ENCODE measurements around the gene YOD1.
"Not testable (repeated sequence)": the region's sequence is repeated elsewhere in the genome, so short reads cannot be mapped to it uniquely, and the experiment has no call there.

Gene YOD1

DNA sequence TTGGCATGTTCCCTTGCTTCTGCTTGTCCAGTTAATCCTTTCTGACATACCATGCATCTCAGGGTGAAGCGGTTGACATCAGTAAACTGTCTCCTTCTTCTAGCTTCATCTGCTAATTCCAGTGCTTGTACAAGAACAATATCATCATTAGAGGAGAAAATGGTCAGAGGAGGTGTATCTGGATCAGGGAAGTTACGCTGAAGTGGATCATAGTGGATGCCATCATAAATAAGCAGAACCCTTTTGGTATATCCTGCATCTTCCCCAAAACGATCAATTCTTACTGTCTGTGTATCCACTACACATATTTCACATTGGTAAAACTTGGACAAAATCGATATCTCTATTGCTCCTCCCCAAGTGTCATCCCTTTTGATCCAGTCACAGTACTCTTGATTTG is 2.0 kb downstream of the YOD1 start:
- H3K4me3 ChIP-seq (ENCODE audit: low read depth, low read length) = peak overlapping the region; percentile 93; the same call in 1 of the 2 replicates
- H3K79me2 ChIP-seq (ENCODE audit: control insufficient read depth, insufficient read depth, low read length, unreplicated experiment) = peaks cover 52% of the 10 kb centered on the region
- H3K4me1 ChIP-seq (ENCODE audit: control insufficient read depth, insufficient read depth, low read length, unreplicated experiment) = peaks cover 46% of the 10 kb centered on the region
- no peak overlapping the region for H2AFZ ChIP-seq (ENCODE audit: low read length, unreplicated experiment)
- no peaks in the 10 kb centered on the region for H3K27me3 ChIP-seq (ENCODE audit: insufficient read depth, low read length)
- H3K36me3 ChIP-seq (ENCODE audit: insufficient read depth, low read length) = peaks cover 39% of the 10 kb centered on the region
- H3K27ac ChIP-seq (ENCODE audit: low read depth, low read length) = no peak overlapping the region

GRCh38 chr1:207048041-207048440 is 3.0 kb downstream of the YOD1 start:
- Histone ChIP-seq H3K27me3 (ENCODE audit: insufficient read depth, low read length) (no peaks in the 10 kb centered on the region), H3K4me1 (ENCODE audit: control insufficient read depth, insufficient read depth, low read length, unreplicated experiment) (peaks cover 46% of the 10 kb centered on the region), H3K27ac (ENCODE audit: low read depth, low read length) (no peak overlapping the region), H3K79me2 (ENCODE audit: control insufficient read depth, insufficient read depth, low read length, unreplicated experiment) (peaks cover 52% of the 10 kb centered on the region), H3K4me3 (ENCODE audit: low read depth, low read length) (no peak overlapping the region), H3K36me3 (ENCODE audit: insufficient read depth, low read length) (peaks cover 40% of the 10 kb centered on the region), H2AFZ (ENCODE audit: low read length, unreplicated experiment) (no peak overlapping the region)

DNA sequence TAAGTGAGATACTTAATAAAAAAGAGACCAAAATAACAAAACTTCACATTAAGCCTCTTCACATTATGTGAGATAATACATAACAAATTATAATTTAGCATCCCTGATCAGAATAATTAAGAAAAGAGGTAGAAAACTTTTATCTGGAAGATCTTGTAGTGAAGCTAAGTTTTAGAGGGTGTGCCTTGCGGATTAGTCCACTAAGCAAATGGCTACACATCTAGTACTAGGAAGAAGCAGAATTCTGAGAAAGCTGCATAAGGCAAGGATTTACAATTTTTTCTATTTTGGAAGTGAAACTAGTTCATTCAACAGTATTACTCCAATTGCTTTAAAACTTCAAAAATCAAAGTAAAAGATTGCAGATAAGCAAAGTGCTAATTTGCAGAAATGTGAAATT is 3.5 kb downstream of the YOD1 start:
- Histone ChIP-seq H3K79me2 (ENCODE audit: control insufficient read depth, insufficient read depth, low read length, unreplicated experiment) (peaks cover 52% of the 10 kb centered on the region), H3K36me3 (ENCODE audit: insufficient read depth, low read length) (peaks cover 40% of the 10 kb centered on the region), H3K4me1 (ENCODE audit: control insufficient read depth, insufficient read depth, low read length, unreplicated experiment) (peaks cover 46% of the 10 kb centered on the region), H3K4me3 (ENCODE audit: low read depth, low read length) (no peak overlapping the region), H3K27me3 (ENCODE audit: insufficient read depth, low read length) (no peaks in the 10 kb centered on the region), H3K27ac (ENCODE audit: low read depth, low read length) (no peak overlapping the region), H2AFZ (ENCODE audit: low read length, unreplicated experiment) (no peak overlapping the region)

DNA sequence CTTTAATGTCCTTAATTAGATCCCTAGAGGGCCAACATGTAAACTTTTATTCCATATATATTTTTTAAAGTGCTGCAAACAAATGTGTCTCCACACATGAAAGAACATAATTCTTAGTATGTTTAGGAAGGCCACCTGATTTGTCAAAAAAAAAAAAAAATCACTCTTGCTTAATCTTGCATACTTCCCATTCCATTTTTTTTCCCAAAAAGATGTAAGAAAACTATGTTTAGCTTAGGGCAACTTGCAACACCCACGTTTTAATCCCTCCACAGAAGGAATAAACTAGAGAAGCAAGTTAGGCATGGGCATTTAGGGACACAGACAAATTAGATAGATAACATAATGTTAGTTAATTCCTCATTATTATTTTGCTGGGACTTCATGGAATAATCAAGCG is 5.6 kb downstream of the YOD1 start:
- no peak overlapping the region for H3K4me3 ChIP-seq (ENCODE audit: low read depth, low read length)
- no peaks in the 10 kb centered on the region for H3K27me3 ChIP-seq (ENCODE audit: insufficient read depth, low read length)
- peaks cover 40% of the 10 kb centered on the region for H3K36me3 ChIP-seq (ENCODE audit: insufficient read depth, low read length)
- peaks cover 49% of the 10 kb centered on the region for H3K79me2 ChIP-seq (ENCODE audit: control insufficient read depth, insufficient read depth, low read length, unreplicated experiment)
- H3K27ac ChIP-seq (ENCODE audit: low read depth, low read length) = no peak overlapping the region
- H2AFZ ChIP-seq (ENCODE audit: low read length, unreplicated experiment) = no peak overlapping the region
- H3K4me1 ChIP-seq (ENCODE audit: control insufficient read depth, insufficient read depth, low read length, unreplicated experiment) = peaks cover 35% of the 10 kb centered on the region

GRCh38 chr1:207041397-207041796 is 9.6 kb downstream of the YOD1 start:
- not testable (repeated sequence) for H3K4me1 ChIP-seq (ENCODE audit: control insufficient read depth, insufficient read depth, low read length, unreplicated experiment); H3K79me2 ChIP-seq (ENCODE audit: control insufficient read depth, insufficient read depth, low read length, unreplicated experiment); H3K4me3 ChIP-seq (ENCODE audit: low read depth, low read length); H2AFZ ChIP-seq (ENCODE audit: low read length, unreplicated experiment); H3K27me3 ChIP-seq (ENCODE audit: insufficient read depth, low read length); H3K27ac ChIP-seq (ENCODE audit: low read depth, low read length)
- peaks cover 12% of the 10 kb centered on the region for H3K36me3 ChIP-seq (ENCODE audit: insufficient read depth, low read length)

- no peaks in the 10 kb centered on the region for H3K79me2 ChIP-seq (ENCODE audit: control insufficient read depth, insufficient read depth, low read length, unreplicated experiment)
- H3K4me1 ChIP-seq (ENCODE audit: control insufficient read depth, insufficient read depth, low read length, unreplicated experiment) = peaks cover 2% of the 10 kb centered on the region
- no peak overlapping the region for H3K4me3 ChIP-seq (ENCODE audit: low read depth, low read length)
- no peak overlapping the region for H2AFZ ChIP-seq (ENCODE audit: low read length, unreplicated experiment)
- no peak overlapping the region for H3K27ac ChIP-seq (ENCODE audit: low read depth, low read length)
- H3K27me3 ChIP-seq (ENCODE audit: insufficient read depth, low read length) = peaks cover 3% of the 10 kb centered on the region; the same call in 1 of the 2 replicates
- 0 out of 2 replicates have a peak, but pooled peaks cover 7% of the 10 kb centered on the region for H3K36me3 ChIP-seq (ENCODE audit: insufficient read depth, low read length)
These were observed 10.9 kb downstream of the YOD1 start for GRCh38 chr1:207040181-207040533.

- Histone ChIP-seq H2AFZ (ENCODE audit: low read length, unreplicated experiment) (no peak overlapping the region), H3K79me2 (ENCODE audit: control insufficient read depth, insufficient read depth, low read length, unreplicated experiment) (no peaks in the 10 kb centered on the region), H3K36me3 (ENCODE audit: insufficient read depth, low read length) (0 out of 2 replicates have a peak, but pooled peaks cover 5% of the 10 kb centered on the region), H3K4me1 (ENCODE audit: control insufficient read depth, insufficient read depth, low read length, unreplicated experiment) (peaks cover 3% of the 10 kb centered on the region), H3K27ac (ENCODE audit: low read depth, low read length) (no peak overlapping the region), H3K4me3 (ENCODE audit: low read depth, low read length) (no peak overlapping the region), H3K27me3 (ENCODE audit: insufficient read depth, low read length) (peaks cover 3% of the 10 kb centered on the region; the same call in 1 of the 2 replicates)
These were observed 11.4 kb downstream of the YOD1 start for GRCh38 chr1:207039380-207040180.

- H2AFZ ChIP-seq (ENCODE audit: low read length, unreplicated experiment) = no peak overlapping the region
- H3K36me3 ChIP-seq (ENCODE audit: insufficient read depth, low read length) = no peaks in the 10 kb centered on the region
- H3K27me3 ChIP-seq (ENCODE audit: insufficient read depth, low read length) = peaks cover 10% of the 10 kb centered on the region
- no peaks in the 10 kb centered on the region for H3K79me2 ChIP-seq (ENCODE audit: control insufficient read depth, insufficient read depth, low read length, unreplicated experiment)
- no peak overlapping the region for H3K4me3 ChIP-seq (ENCODE audit: low read depth, low read length)
- no peak overlapping the region for H3K27ac ChIP-seq (ENCODE audit: low read depth, low read length)
- H3K4me1 ChIP-seq (ENCODE audit: control insufficient read depth, insufficient read depth, low read length, unreplicated experiment) = peaks cover 3% of the 10 kb centered on the region
These were observed 14.1 kb downstream of the YOD1 start for GRCh38 chr1:207036865-207037264.

DNA sequence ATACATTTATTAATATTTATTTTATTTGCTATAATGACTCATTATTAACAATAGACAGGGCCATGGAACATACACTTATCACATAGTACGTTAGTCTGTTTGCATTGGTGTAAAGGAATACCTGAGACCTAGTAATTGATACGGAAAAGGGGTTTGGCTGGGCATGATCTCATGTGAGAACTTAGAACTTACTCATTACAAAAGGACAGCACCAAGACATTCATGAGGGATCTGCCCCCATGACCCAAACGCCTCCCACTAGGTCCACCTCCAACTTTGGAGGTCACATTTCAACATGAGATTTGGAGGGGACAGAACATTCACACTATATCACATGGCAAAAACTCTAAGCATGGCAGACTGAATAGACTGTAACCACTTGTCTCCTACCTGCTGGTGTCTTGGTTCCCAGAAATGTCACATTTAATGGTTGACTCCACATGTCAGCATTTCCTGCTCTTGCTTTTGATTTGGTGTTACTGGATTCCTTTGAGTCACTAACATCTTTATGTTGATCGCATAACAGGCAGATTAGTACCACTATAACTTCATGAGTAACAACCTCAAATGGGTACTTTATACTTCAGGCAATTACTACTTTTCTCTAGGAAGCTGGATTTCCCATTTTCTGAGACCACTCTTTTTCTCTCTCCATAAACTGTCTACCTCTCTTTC is 15.0 kb downstream of the YOD1 start:
- H3K27me3 ChIP-seq (ENCODE audit: insufficient read depth, low read length) = peaks cover 19% of the 10 kb centered on the region
- H3K36me3 ChIP-seq (ENCODE audit: insufficient read depth, low read length) = no peaks in the 10 kb centered on the region
- H2AFZ ChIP-seq (ENCODE audit: low read length, unreplicated experiment) = no peak overlapping the region
- no peak overlapping the region for H3K4me3 ChIP-seq (ENCODE audit: low read depth, low read length)
- no peak overlapping the region for H3K27ac ChIP-seq (ENCODE audit: low read depth, low read length)
- H3K79me2 ChIP-seq (ENCODE audit: control insufficient read depth, insufficient read depth, low read length, unreplicated experiment) = no peaks in the 10 kb centered on the region
- H3K4me1 ChIP-seq (ENCODE audit: control insufficient read depth, insufficient read depth, low read length, unreplicated experiment) = peaks cover 3% of the 10 kb centered on the region

DNA sequence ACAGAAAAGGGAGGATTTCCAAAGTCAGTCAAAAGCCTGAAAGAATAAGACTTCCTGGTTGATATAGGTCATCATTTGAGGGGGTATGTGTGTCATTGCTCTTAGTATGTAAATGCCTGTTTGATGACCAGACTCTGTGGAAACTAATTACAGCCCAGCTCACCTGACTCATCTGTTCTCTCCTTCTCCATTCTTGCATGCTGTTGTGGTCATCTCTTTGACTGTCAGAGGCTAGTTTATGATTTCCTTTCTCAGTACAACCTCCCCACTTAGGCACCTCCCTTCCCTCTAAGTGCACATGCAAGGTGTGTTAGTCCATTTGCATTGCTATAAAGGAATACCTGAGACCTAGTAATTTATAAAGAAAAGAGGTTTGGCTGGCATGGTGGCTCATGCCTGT is 16.0 kb downstream of the YOD1 start:
- H3K4me3 ChIP-seq (ENCODE audit: low read depth, low read length) = no peak overlapping the region

GRCh38 chr1:207034208-207034607 is 16.8 kb downstream of the YOD1 start:
- H2AFZ ChIP-seq (ENCODE audit: low read length, unreplicated experiment) = no peak overlapping the region
- no peaks in the 10 kb centered on the region for H3K79me2 ChIP-seq (ENCODE audit: control insufficient read depth, insufficient read depth, low read length, unreplicated experiment)
- no peaks in the 10 kb centered on the region for H3K36me3 ChIP-seq (ENCODE audit: insufficient read depth, low read length)
- H3K27ac ChIP-seq (ENCODE audit: low read depth, low read length) = no peak overlapping the region
- peaks cover 3% of the 10 kb centered on the region for H3K4me1 ChIP-seq (ENCODE audit: control insufficient read depth, insufficient read depth, low read length, unreplicated experiment)
- peaks cover 33% of the 10 kb centered on the region for H3K27me3 ChIP-seq (ENCODE audit: insufficient read depth, low read length)
- H3K4me3 ChIP-seq (ENCODE audit: low read depth, low read length) = no peak overlapping the region

More for the DNA sequence above, 16.0 kb downstream of the YOD1 start:
- Histone ChIP-seq H3K79me2 (ENCODE audit: control insufficient read depth, insufficient read depth, low read length, unreplicated experiment) (no peaks in the 10 kb centered on the region), H3K27me3 (ENCODE audit: insufficient read depth, low read length) (peaks cover 25% of the 10 kb centered on the region), H3K36me3 (ENCODE audit: insufficient read depth, low read length) (no peaks in the 10 kb centered on the region), H3K27ac (ENCODE audit: low read depth, low read length) (no peak overlapping the region), H3K4me1 (ENCODE audit: control insufficient read depth, insufficient read depth, low read length, unreplicated experiment) (peaks cover 3% of the 10 kb centered on the region), H2AFZ (ENCODE audit: low read length, unreplicated experiment) (no peak overlapping the region)
